Tibial nerve (tissue), 3 donors: ENCODE results near the gene LAIR1.

ENCODE experiments used
- CTCF ChIP-seq, 5 experiments: fragments of 200-600 bp in 3 of 5; fragments of 450-650 bp in 2 of 5; sonication (generic) in 3 of 5; IDR thresholded peaks; one replicate each; pipeline ENCODE4 v1.5.1; 2016 to 2019; ENCODE audit warnings: antibody characterized with exemption in 5 of 5, mild to moderate bottlenecking in 3 of 5, moderate library complexity in 2 of 5
- POLR2A ChIP-seq, 2 donors: fragments of 450-650 bp; IDR thresholded peaks; one replicate each; pipeline ENCODE4 v1.6.1; 2017; ENCODE audit warnings: antibody characterized with exemption in 2 of 2, mild to moderate bottlenecking in 2 of 2, moderate library complexity in 2 of 2

GRCh38 chr19:54351474-54351873 lies 13.3 kb downstream of the LAIR1 start:
- no peak for TF ChIP-seq CTCF (IDR thresholded peaks at IDR 0.05)
- no peak for TF ChIP-seq POLR2A (IDR thresholded peaks at IDR 0.05)
